GM12865 (cell line): ENCODE data around the gene SLC38A3.

ENCODE experiments used
- DNase-seq: peaks from one replicate; pipeline ENCODE4 v3.0.0; 2010; ENCODE audit warnings: low read depth
- H3K4me3 ChIP-seq: 2 replicates; pipeline ENCODE4 v1.5.1; 2011; ENCODE audit warnings: mild to moderate bottlenecking, low read depth, low read length, control low read depth
- CTCF ChIP-seq: IDR thresholded peaks from 2 replicates; pipeline ENCODE4 v1.5.1; 2011; ENCODE audit warnings: low read length, control low read depth, low read depth, inconsistent platforms; ENCODE audit not compliant: insufficient read depth; ENCODE audit errors: missing control alignments

SLC38A3 gene

GRCh38 chr3:50204804-50205412 lies at the start of gene SLC38A3:
TSS of gene SLC38A3 (plus strand) at chr3:50205271. CDS start at chr3:50214200, 8,929 bp downstream.
- no peak for TF ChIP-seq CTCF
- no peak for DNase-seq
- no peak within 1 kb of the TSS for H3K4me3 ChIP-seq

GRCh38 chr3:50155491-50155878 lies 49.6 kb upstream of the SLC38A3 start:
- H3K4me3 ChIP-seq, result no peak overlapping the region

GRCh38 chr3:50155891-50156290 lies 49.2 kb upstream of the SLC38A3 start:
- TF ChIP-seq CTCF, result no peak
- H3K4me3 ChIP-seq, result no peak overlapping the region
- no peak for DNase-seq

More at GRCh38 chr3:50155491-50155878, 49.6 kb upstream of the SLC38A3 start:
- TF ChIP-seq CTCF, result no peak
- no peak for DNase-seq

- no peak for TF ChIP-seq CTCF
- no peak for DNase-seq
- H3K4me3 ChIP-seq, result no peak overlapping the region
These were observed 48.2 kb upstream of the SLC38A3 start for GRCh38 chr3:50156549-50157493.

GRCh38 chr3:50157827-50158529 lies 47.1 kb upstream of the SLC38A3 start:
- no peak for DNase-seq
- H3K4me3 ChIP-seq, result no peak overlapping the region
- no peak for TF ChIP-seq CTCF

- H3K4me3 ChIP-seq, result no peak overlapping the region
- no peak for TF ChIP-seq CTCF
- DNase-seq, result no peak
These were observed 46.4 kb upstream of the SLC38A3 start for GRCh38 chr3:50158530-50159146.
